Germinal center (tissue), 1 donor: ENCODE measurements around the gene BTBD2.

Experiments used
- DNase-seq: peaks from one replicate; pipeline ENCODE4 v3.0.0; 2012; ENCODE audit warnings: mixed read lengths, low spot score

BTBD2 gene

GRCh38 chr19:2050991-2051772 lies 35.7 kb upstream of the BTBD2 start, which contains the start of gene MKNK2:
MKNK2 (minus strand) TSS chr19:2051244; CDS start chr19:2050851, 393 bp downstream.
- peak; percentile 94 for DNase-seq

GRCh38 chr19:2050349-2050990 lies 35.0 kb upstream of the BTBD2 start:
- no peak for DNase-seq

GRCh38 chr19:2049741-2050348 lies 34.3 kb upstream of the BTBD2 start:
- DNase-seq = peak; percentile 69

GRCh38 chr19:2048959-2049740 lies 33.6 kb upstream of the BTBD2 start:
- no peak for DNase-seq

GRCh38 chr19:2048104-2048958 lies 32.8 kb upstream of the BTBD2 start:
- no peak for DNase-seq

- DNase-seq = no peak
These were observed 32.1 kb upstream of the BTBD2 start for GRCh38 chr19:2047449-2048103.

- no peak for DNase-seq
These were observed 31.5 kb upstream of the BTBD2 start for GRCh38 chr19:2047076-2047448.

GRCh38 chr19:2046046-2046907 lies 30.8 kb upstream of the BTBD2 start:
- DNase-seq = no peak

GRCh38 chr19:2045501-2046045 lies 30.1 kb upstream of the BTBD2 start:
- no peak for DNase-seq

- DNase-seq = no peak
These were observed 29.4 kb upstream of the BTBD2 start for GRCh38 chr19:2044709-2045500.

GRCh38 chr19:2043961-2044708 lies 28.6 kb upstream of the BTBD2 start:
- no peak for DNase-seq

- no peak for DNase-seq
These were observed 27.7 kb upstream of the BTBD2 start for GRCh38 chr19:2043251-2043641.

GRCh38 chr19:2042485-2043250 lies 27.2 kb upstream of the BTBD2 start:
- DNase-seq = no peak

GRCh38 chr19:2041683-2042484 lies 26.4 kb upstream of the BTBD2 start:
- DNase-seq = peak; percentile 99

GRCh38 chr19:2041433-2041682 lies 25.8 kb upstream of the BTBD2 start:
- no peak for DNase-seq

GRCh38 chr19:2040647-2041432 lies 25.3 kb upstream of the BTBD2 start:
- DNase-seq = no peak
